DMS 273 (cell line): Measurements from ENCODE around the gene EHD3.
A peak's percentile ranks its signal among the peaks of the same experiment; 100 is the strongest.

ENCODE experiments used
- DNase-seq: peaks from one replicate; lab custom pipeline; 2025; ENCODE audit not compliant: unreplicated experiment; lab: John Stamatoyannopoulos, UW

EHD3 gene

GRCh38 chr2:31254237-31255203 lies 20.6 kb downstream of the EHD3 start:
- DNase-seq, result peak; percentile 20

- no peak for DNase-seq
These were observed 22.1 kb downstream of the EHD3 start for GRCh38 chr2:31255911-31256571.

- DNase-seq, result peak; percentile 65
These were observed 22.8 kb downstream of the EHD3 start for GRCh38 chr2:31256611-31257382.

GRCh38 chr2:31258351-31258750 lies 24.4 kb downstream of the EHD3 start:
- DNase-seq, result no peak

GRCh38 chr2:31259075-31259474 lies 25.1 kb downstream of the EHD3 start:
- DNase-seq, result no peak

GRCh38 chr2:31260870-31261269 lies 26.9 kb downstream of the EHD3 start:
- no peak for DNase-seq

- peak; percentile 11 for DNase-seq
These were observed 29.8 kb downstream of the EHD3 start for GRCh38 chr2:31263636-31264190.

- no peak for DNase-seq
These were observed 31.3 kb downstream of the EHD3 start for GRCh38 chr2:31265234-31265633.

GRCh38 chr2:31266804-31267203 lies 32.9 kb downstream of the EHD3 start:
- peak; percentile 53 for DNase-seq

GRCh38 chr2:31267437-31268120 lies 33.6 kb downstream of the EHD3 start:
- DNase-seq, result peak; percentile 68

GRCh38 chr2:31268344-31268743 lies 34.4 kb downstream of the EHD3 start:
- DNase-seq, result peak; percentile 31

- no peak for DNase-seq
These were observed 35.1 kb downstream of the EHD3 start for GRCh38 chr2:31269087-31269486.

GRCh38 chr2:31270131-31270530 lies 36.2 kb downstream of the EHD3 start:
- no peak for DNase-seq

GRCh38 chr2:31270822-31271231 lies 36.9 kb downstream of the EHD3 start:
- DNase-seq, result no peak

- DNase-seq, result no peak
These were observed 37.9 kb downstream of the EHD3 start for GRCh38 chr2:31271851-31272267.

- DNase-seq, result no peak
These were observed 40.6 kb downstream of the EHD3 start for GRCh38 chr2:31274401-31275075.

GRCh38 chr2:31275976-31276375 lies 42.0 kb downstream of the EHD3 start:
- DNase-seq, result no peak

- DNase-seq, result no peak
These were observed 43.7 kb downstream of the EHD3 start for GRCh38 chr2:31277621-31278020.

GRCh38 chr2:31282634-31283033 lies 48.7 kb downstream of the EHD3 start:
- DNase-seq, result no peak
